ENCODE data around the gene ATOH8.

The ATOH8 gene

GRCh38 chr2:85783796-85784195 is 30.0 kb downstream of the ATOH8 start:
- Histone ChIP-seq H3K36me3 (no peaks in the 10 kb centered on the region), H3K27me3 (ENCODE audit: insufficient read depth, low read depth, severe bottlenecking) (no peaks in the 10 kb centered on the region), H3K4me3 (ENCODE audit: low read depth, low read length) (no peak overlapping the region), H3K9me3 (ENCODE audit: severe bottlenecking) (no peaks in the 10 kb centered on the region), H3K27ac (no peak overlapping the region)
- no peak for DNase-seq
- TF ChIP-seq CTCF (IDR thresholded peaks at IDR 0.05; ENCODE audit: low read depth, low read length), result no peak

GRCh38 chr2:85784474-85784986 is 30.7 kb downstream of the ATOH8 start:
- H3K9me3 ChIP-seq (ENCODE audit: severe bottlenecking), result no peaks in the 10 kb centered on the region
- H3K27ac ChIP-seq, result no peak overlapping the region
- no peak overlapping the region for H3K4me3 ChIP-seq (ENCODE audit: low read depth, low read length)
- H3K36me3 ChIP-seq, result no peaks in the 10 kb centered on the region
- no peaks in the 10 kb centered on the region for H3K27me3 ChIP-seq (ENCODE audit: insufficient read depth, low read depth, severe bottlenecking)
- DNase-seq, result no peak
- no peak for TF ChIP-seq CTCF (IDR thresholded peaks at IDR 0.05; ENCODE audit: low read depth, low read length)

- H3K27ac ChIP-seq, result no peak overlapping the region
- peak; percentile 64 for DNase-seq
- H3K36me3 ChIP-seq, result no peaks in the 10 kb centered on the region
- TF ChIP-seq CTCF (IDR thresholded peaks at IDR 0.05; ENCODE audit: low read depth, low read length), result no peak
- no peaks in the 10 kb centered on the region for H3K9me3 ChIP-seq (ENCODE audit: severe bottlenecking)
- no peak overlapping the region for H3K4me3 ChIP-seq (ENCODE audit: low read depth, low read length)
- no peaks in the 10 kb centered on the region for H3K27me3 ChIP-seq (ENCODE audit: insufficient read depth, low read depth, severe bottlenecking)
These were observed 31.4 kb downstream of the ATOH8 start for GRCh38 chr2:85785027-85785822.

DNA sequence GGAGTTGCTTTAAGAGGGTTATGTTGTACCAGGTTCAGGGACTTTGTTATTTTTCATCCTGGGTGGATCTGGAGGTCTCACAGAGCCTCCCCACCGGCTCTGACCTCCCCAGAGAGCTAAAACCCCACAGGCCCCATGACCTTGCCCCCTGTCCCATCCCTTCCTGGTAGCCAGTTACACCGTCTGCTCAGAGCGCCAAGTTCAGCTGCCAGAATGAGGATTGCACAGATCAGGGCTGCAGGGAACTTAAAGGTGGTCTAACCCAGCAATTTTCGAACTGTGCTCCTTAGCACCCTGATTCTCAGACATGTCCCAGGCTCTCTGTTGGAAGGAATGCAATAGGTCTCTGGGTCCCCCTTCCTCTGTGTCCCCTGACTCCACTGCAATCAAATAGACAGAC is 32.1 kb downstream of the ATOH8 start:
- H3K9me3 ChIP-seq (ENCODE audit: severe bottlenecking), result no peaks in the 10 kb centered on the region
- H3K36me3 ChIP-seq, result no peaks in the 10 kb centered on the region
- H3K27ac ChIP-seq, result no peak overlapping the region
- no peak for TF ChIP-seq CTCF (IDR thresholded peaks at IDR 0.05; ENCODE audit: low read depth, low read length)
- no peaks in the 10 kb centered on the region for H3K27me3 ChIP-seq (ENCODE audit: insufficient read depth, low read depth, severe bottlenecking)
- no peak for DNase-seq
- no peak overlapping the region for H3K4me3 ChIP-seq (ENCODE audit: low read depth, low read length)

DNA sequence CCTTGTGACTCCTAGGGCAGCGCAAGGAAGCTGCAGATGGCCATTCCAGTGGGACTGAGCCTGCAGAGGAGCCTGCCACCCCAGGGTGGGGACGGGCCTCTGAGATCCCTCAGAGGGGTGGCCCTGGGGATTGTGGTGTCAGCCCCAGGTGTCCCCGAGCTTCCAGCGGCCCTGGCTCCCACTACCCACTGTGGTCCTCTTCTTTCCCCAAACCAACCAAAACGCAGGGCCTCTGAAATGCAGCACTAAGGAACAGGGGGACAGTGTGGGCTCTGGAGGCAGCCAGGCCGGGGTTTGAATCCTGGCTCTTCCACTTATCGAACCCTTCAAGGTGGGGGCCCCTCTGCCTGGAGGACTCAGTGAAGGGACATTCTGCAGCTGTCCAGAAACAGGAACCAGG is 32.7 kb downstream of the ATOH8 start:
- no peak overlapping the region for H3K27ac ChIP-seq
- H3K36me3 ChIP-seq, result no peaks in the 10 kb centered on the region
- DNase-seq, result no peak
- H3K9me3 ChIP-seq (ENCODE audit: severe bottlenecking), result no peaks in the 10 kb centered on the region
- TF ChIP-seq CTCF (IDR thresholded peaks at IDR 0.05; ENCODE audit: low read depth, low read length), result no peak
- H3K27me3 ChIP-seq (ENCODE audit: insufficient read depth, low read depth, severe bottlenecking), result no peaks in the 10 kb centered on the region
- no peak overlapping the region for H3K4me3 ChIP-seq (ENCODE audit: low read depth, low read length)

GRCh38 chr2:85786865-85787264 is 33.1 kb downstream of the ATOH8 start:
- TF ChIP-seq CTCF (IDR thresholded peaks at IDR 0.05; ENCODE audit: low read depth, low read length), result no peak

More at GRCh38 chr2:85786865-85787264, 33.1 kb downstream of the ATOH8 start:
- Histone ChIP-seq H3K27ac (no peak overlapping the region), H3K36me3 (no peaks in the 10 kb centered on the region), H3K9me3 (ENCODE audit: severe bottlenecking) (no peaks in the 10 kb centered on the region), H3K27me3 (ENCODE audit: insufficient read depth, low read depth, severe bottlenecking) (no peaks in the 10 kb centered on the region), H3K4me3 (ENCODE audit: low read depth, low read length) (no peak overlapping the region)
- DNase-seq, result no peak

Data from WERI-Rb-1 (cell line).